Measurements from ENCODE around the gene CCDC184.
A peak's percentile ranks its signal among the peaks of the same experiment; 100 is the strongest.

The CCDC184 gene

GRCh38 chr12:48180857-48181495 is 2.5 kb upstream of the CCDC184 start:
- POLR2A ChIA-PET, result no interaction called here
- DNase-seq (ENCODE audit: extremely low spot score), result no peak
- CTCF ChIA-PET, result interaction anchor here (0.9 kb wide), 1 partner anchor 9 kb away, joined by 4 read pairs; no protein-coding TSS in a partner anchor
- TF ChIP-seq LEF1 (IDR thresholded peaks at IDR 0.05; ENCODE audit: borderline replicate concordance) (no peak), TARDBP (IDR thresholded peaks at IDR 0.05) (no peak), NFRKB (IDR thresholded peaks at IDR 0.05) (no peak), FOXM1 (IDR thresholded peaks at IDR 0.05; ENCODE audit: borderline replicate concordance) (no peak), SP1 (IDR thresholded peaks at IDR 0.05) (no peak), FOXK2 (IDR thresholded peaks at IDR 0.05) (no peak), FOXA1 (IDR thresholded peaks at IDR 0.05) (no peak), SUZ12 (IDR thresholded peaks at IDR 0.05) (no peak)

- DNase-seq (ENCODE audit: extremely low spot score), result no peak
- ChIA-PET POLR2A (interaction anchor here (0.6 to 1.4 kb wide), 6 partner anchors 11 to 207 kb away, joined by 3 to 13 read pairs (median 4); partner anchors contain the start of genes ASB8 and PFKM), CTCF (interaction anchor here (0.6 to 1.2 kb wide), 8 partner anchors 9 to 222 kb away, joined by 3 to 9 read pairs (median 4); no protein-coding TSS in a partner anchor)
- TF ChIP-seq PKNOX1 (IDR thresholded peaks at IDR 0.05), result no peak
- TF ChIP-seq HDGF (IDR thresholded peaks at IDR 0.05; ENCODE audit: borderline replicate concordance), result no peak
- no peak for TF ChIP-seq NFRKB (IDR thresholded peaks at IDR 0.05)
- no peak for TF ChIP-seq FOXM1 (IDR thresholded peaks at IDR 0.05; ENCODE audit: borderline replicate concordance)
- no peak for TF ChIP-seq SP1 (IDR thresholded peaks at IDR 0.05)
- TF ChIP-seq CTBP1 (IDR thresholded peaks at IDR 0.05; ENCODE audit: borderline replicate concordance), result no peak
- no peak for TF ChIP-seq TARDBP (IDR thresholded peaks at IDR 0.05)
- no peak for TF ChIP-seq BHLHE40 (IDR thresholded peaks at IDR 0.05; ENCODE audit: borderline replicate concordance)
- TF ChIP-seq ELF4 (IDR thresholded peaks at IDR 0.05), result no peak
- TF ChIP-seq FOXA1 (IDR thresholded peaks at IDR 0.05), result no peak
- no peak for TF ChIP-seq ZNF384 (IDR thresholded peaks at IDR 0.05)
- TF ChIP-seq L3MBTL2 (conservative IDR thresholded peaks at IDR 0.05), result no peak
These were observed 813 bp upstream of the CCDC184 start for GRCh38 chr12:48182631-48183030.

GRCh38 chr12:48183876-48184548 is 568 bp downstream of the CCDC184 start:
- peak; percentile 57 for DNase-seq (ENCODE audit: extremely low spot score)
- TF ChIP-seq LEF1 (IDR thresholded peaks at IDR 0.05; ENCODE audit: borderline replicate concordance), result no peak
- TF ChIP-seq ELF4 (IDR thresholded peaks at IDR 0.05), result no peak
- TF ChIP-seq NFRKB (IDR thresholded peaks at IDR 0.05), result no peak
- ChIA-PET CTCF (no interaction called here), POLR2A (interaction anchor here (1.3 kb wide), 1 partner anchor 65 kb away, joined by 5 read pairs; the partner anchor contains the start of gene PFKM)

GRCh38 chr12:48184549-48184922 is 1.1 kb downstream of the CCDC184 start:
- DNase-seq (ENCODE audit: extremely low spot score), result no peak

GRCh38 chr12:48185181-48185919 is 1.9 kb downstream of the CCDC184 start:
- ChIA-PET CTCF (no interaction called here), POLR2A (no interaction called here)
- no peak for TF ChIP-seq FOXA1 (IDR thresholded peaks at IDR 0.05)
- no peak for TF ChIP-seq HDGF (IDR thresholded peaks at IDR 0.05; ENCODE audit: borderline replicate concordance)
- TF ChIP-seq PKNOX1 (IDR thresholded peaks at IDR 0.05), result no peak
- TF ChIP-seq CTBP1 (IDR thresholded peaks at IDR 0.05; ENCODE audit: borderline replicate concordance), result no peak
- no peak for TF ChIP-seq LEF1 (IDR thresholded peaks at IDR 0.05; ENCODE audit: borderline replicate concordance)
- TF ChIP-seq ZNF384 (IDR thresholded peaks at IDR 0.05), result no peak
- TF ChIP-seq SUZ12 (IDR thresholded peaks at IDR 0.05), result no peak
- no peak for TF ChIP-seq ELF4 (IDR thresholded peaks at IDR 0.05)
- TF ChIP-seq ARNT (IDR thresholded peaks at IDR 0.05), result no peak
- no peak for TF ChIP-seq TARDBP (IDR thresholded peaks at IDR 0.05)
- TF ChIP-seq FOXK2 (IDR thresholded peaks at IDR 0.05), result no peak
- TF ChIP-seq SP1 (IDR thresholded peaks at IDR 0.05), result no peak
- TF ChIP-seq BHLHE40 (IDR thresholded peaks at IDR 0.05; ENCODE audit: borderline replicate concordance), result no peak
- DNase-seq (ENCODE audit: extremely low spot score), result no peak

More at GRCh38 chr12:48184549-48184922, 1.1 kb downstream of the CCDC184 start:
- no peak for TF ChIP-seq ARNT (IDR thresholded peaks at IDR 0.05)
- TF ChIP-seq CTBP1 (IDR thresholded peaks at IDR 0.05; ENCODE audit: borderline replicate concordance), result no peak
- no peak for TF ChIP-seq HDGF (IDR thresholded peaks at IDR 0.05; ENCODE audit: borderline replicate concordance)
- no peak for TF ChIP-seq FOXK2 (IDR thresholded peaks at IDR 0.05)
- TF ChIP-seq NFRKB (IDR thresholded peaks at IDR 0.05), result no peak
- no peak for TF ChIP-seq SP1 (IDR thresholded peaks at IDR 0.05)
- no peak for TF ChIP-seq L3MBTL2 (conservative IDR thresholded peaks at IDR 0.05)
- no peak for TF ChIP-seq SUZ12 (IDR thresholded peaks at IDR 0.05)
- no peak for TF ChIP-seq LEF1 (IDR thresholded peaks at IDR 0.05; ENCODE audit: borderline replicate concordance)
- no peak for TF ChIP-seq TARDBP (IDR thresholded peaks at IDR 0.05)
- no peak for TF ChIP-seq ZNF384 (IDR thresholded peaks at IDR 0.05)
- TF ChIP-seq ELF4 (IDR thresholded peaks at IDR 0.05), result no peak
- POLR2A ChIA-PET, result no interaction called here
- CTCF ChIA-PET, result no interaction called here

- ChIA-PET POLR2A (no interaction called here), CTCF (no interaction called here)
- no peak for DNase-seq (ENCODE audit: extremely low spot score)
- no peak for TF ChIP-seq HDGF (IDR thresholded peaks at IDR 0.05; ENCODE audit: borderline replicate concordance)
- no peak for TF ChIP-seq ARNT (IDR thresholded peaks at IDR 0.05)
- TF ChIP-seq FOXM1 (IDR thresholded peaks at IDR 0.05; ENCODE audit: borderline replicate concordance), result no peak
- no peak for TF ChIP-seq NFRKB (IDR thresholded peaks at IDR 0.05)
- no peak for TF ChIP-seq SUZ12 (IDR thresholded peaks at IDR 0.05)
- TF ChIP-seq ZNF384 (IDR thresholded peaks at IDR 0.05), result no peak
- TF ChIP-seq TARDBP (IDR thresholded peaks at IDR 0.05), result no peak
- no peak for TF ChIP-seq L3MBTL2 (conservative IDR thresholded peaks at IDR 0.05)
- no peak for TF ChIP-seq SP1 (IDR thresholded peaks at IDR 0.05)
- TF ChIP-seq FOXK2 (IDR thresholded peaks at IDR 0.05), result no peak
- TF ChIP-seq FOXA1 (IDR thresholded peaks at IDR 0.05), result no peak
These were observed 4.7 kb downstream of the CCDC184 start for GRCh38 chr12:48187916-48188695.
